Measurements from ENCODE around the gene NUP62. TPM values are rescaled to one million over a fixed set of nuclear protein-coding genes. Genes with fewer than 3 reads are reported as not detected.

The NUP62 gene
- total and polyA plus RNA-seq, 2 of the 8 experiments (the other 6 are each of a cell fraction or from before 2014, with no cell fraction given) = 50.0 to 107 TPM

GRCh38 chr19:49881186-49881585, 48.1 kb downstream of the NUP62 start (continued):
- TF ChIP-seq CHD7 (IDR thresholded peaks at IDR 0.05; ENCODE audit: insufficient replicate concordance, low read length) (no peak), YY1 (IDR thresholded peaks at IDR 0.05; ENCODE audit: low read depth, low read length) (no peak), MAX (IDR thresholded peaks at IDR 0.05) (no peak)

All from H1 (cell line).